Colonic mucosa (tissue), 4 donors: Measurements from ENCODE around the gene KRT39. TPM values are rescaled to one million over a fixed set of nuclear protein-coding genes. Genes with fewer than 3 reads are reported as not detected.
A peak's percentile ranks its signal among the peaks of the same experiment; 100 is the strongest.

Experiments
- DNase-seq: peaks from one replicate; pipeline ENCODE4 v3.0.0-alpha.2; 2020
- H3K27ac ChIP-seq: fragments of 200-600 bp; one replicate; pipeline ENCODE4 v1.8.0; 2021
- H3K27me3 ChIP-seq: fragments of 200-600 bp; one replicate; pipeline ENCODE4 v1.8.0; 2021
- H3K36me3 ChIP-seq: fragments of 200-600 bp; one replicate; pipeline ENCODE4 v1.8.0; 2021
- H3K4me1 ChIP-seq: fragments of 200-600 bp; one replicate; pipeline ENCODE4 v1.8.0; 2021; ENCODE audit warnings: mild to moderate bottlenecking
- H3K4me3 ChIP-seq: fragments of 200-600 bp; one replicate; pipeline ENCODE4 v1.8.0; 2021
- H3K9ac ChIP-seq, 2 donors: one replicate each; pipeline ENCODE4 v1.7.0; 2013; ENCODE audit warnings: control low read depth in 2 of 2, low read depth in 2 of 2, low read length in 2 of 2
- H3K9me3 ChIP-seq: fragments of 200-600 bp; one replicate; pipeline ENCODE4 v1.8.0; 2021
- CTCF ChIP-seq: fragments of 200-600 bp; IDR thresholded peaks from one replicate; pipeline ENCODE4 v1.8.0; 2022; ENCODE audit warnings: antibody characterized with exemption, mild to moderate bottlenecking
- intact Hi-C: fragments of 100-400 bp; cut with DNase I; formaldehyde crosslinking; loops from one replicate; pipeline ENCODE4 v1.14.1; 2022
- total RNA-seq, 2 donors: library from RNA; stranded (reverse); fragmentation: NEBNext Ultra II Directional in 1 of 2; extraction: Animal tissue kit (Norgen Biotek cat#: 25700) in 1 of 2; gene quantifications; one replicate each; pipeline ENCODE4 v1.2.1, GENCODE V29; 2021
- donor health status: healthy.
- donor health status: DM: no; HTN: no; CAD: no.
- donor health status: DM: no; HTN: no; CAD: no.

The KRT39 gene
- total RNA-seq, 2 donors from 2014 or later: not detected

GRCh38 chr17:40936976-40937375, 29.8 kb downstream of the KRT39 start:
- intact Hi-C loops: no loop called here
- Histone ChIP-seq H3K9me3 (no peaks in the 10 kb centered on the region), H3K9ac (no peak overlapping the region), H3K27ac (no peak overlapping the region), H3K4me1 (no peaks in the 10 kb centered on the region), H3K4me3 (no peak overlapping the region), H3K36me3 (no peaks in the 10 kb centered on the region), H3K27me3 (no peaks in the 10 kb centered on the region)
- TF ChIP-seq CTCF: no peak
- no peak for DNase-seq

DNA sequence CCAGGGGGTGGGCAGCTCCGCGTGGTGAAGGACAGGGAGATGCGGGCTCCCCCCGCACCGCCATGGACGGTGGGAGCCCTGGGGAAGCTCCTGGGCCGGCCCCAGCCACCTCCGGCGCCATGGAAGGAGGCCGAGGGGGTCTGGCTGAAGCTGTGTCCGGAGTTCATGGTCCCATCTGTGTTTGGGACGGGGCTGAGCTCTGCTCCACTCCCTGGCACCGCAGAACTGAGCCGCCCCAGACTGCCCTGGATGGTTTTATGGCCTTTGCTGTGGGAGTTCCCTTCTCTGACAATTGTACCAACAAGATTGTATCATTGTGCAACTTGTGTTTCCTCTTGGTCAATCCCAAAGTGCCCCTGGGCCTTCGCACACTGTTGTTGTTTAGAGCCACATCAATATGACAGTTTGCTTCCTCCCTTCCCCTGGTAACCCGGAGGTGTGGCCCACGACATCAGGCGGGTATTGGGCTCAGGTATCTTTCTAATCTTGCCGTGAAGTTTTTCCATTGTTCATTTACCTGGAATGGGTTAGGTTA, 30.2 kb downstream of the KRT39 start:
- Histone ChIP-seq H3K36me3 (no peaks in the 10 kb centered on the region), H3K4me3 (no peak overlapping the region), H3K9ac (no peak overlapping the region), H3K9me3 (no peaks in the 10 kb centered on the region), H3K27ac (no peak overlapping the region), H3K4me1 (no peaks in the 10 kb centered on the region), H3K27me3 (no peaks in the 10 kb centered on the region)
- peak; percentile 32 for DNase-seq
- intact Hi-C loops: no loop called here
- TF ChIP-seq CTCF: no peak

DNA sequence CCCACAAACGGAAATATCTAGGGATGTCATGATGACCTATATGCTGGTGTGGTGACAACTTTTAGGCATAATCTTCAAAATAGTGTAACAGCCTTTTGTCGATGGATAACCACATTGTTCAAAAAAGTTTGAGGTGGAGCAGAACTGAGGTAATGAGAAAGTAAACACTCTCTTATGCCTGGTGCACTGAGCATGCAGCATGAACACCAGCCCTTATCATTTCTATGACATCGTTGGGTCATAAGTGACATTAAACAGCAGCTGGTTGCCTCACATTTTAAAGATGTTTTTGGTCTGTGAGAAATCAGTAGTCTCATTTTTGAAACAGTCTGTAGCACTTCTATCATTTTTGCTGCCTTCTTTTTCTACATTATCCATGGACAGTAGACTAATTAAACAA, 31.1 kb downstream of the KRT39 start:
- no peak for DNase-seq
- H3K9ac ChIP-seq: no peak overlapping the region
- no peaks in the 10 kb centered on the region for H3K27me3 ChIP-seq
- no peaks in the 10 kb centered on the region for H3K9me3 ChIP-seq
- H3K4me3 ChIP-seq: no peak overlapping the region
- intact Hi-C loops: no loop called here
- H3K4me1 ChIP-seq: no peaks in the 10 kb centered on the region
- no peak overlapping the region for H3K27ac ChIP-seq
- no peaks in the 10 kb centered on the region for H3K36me3 ChIP-seq
- no peak for TF ChIP-seq CTCF

DNA sequence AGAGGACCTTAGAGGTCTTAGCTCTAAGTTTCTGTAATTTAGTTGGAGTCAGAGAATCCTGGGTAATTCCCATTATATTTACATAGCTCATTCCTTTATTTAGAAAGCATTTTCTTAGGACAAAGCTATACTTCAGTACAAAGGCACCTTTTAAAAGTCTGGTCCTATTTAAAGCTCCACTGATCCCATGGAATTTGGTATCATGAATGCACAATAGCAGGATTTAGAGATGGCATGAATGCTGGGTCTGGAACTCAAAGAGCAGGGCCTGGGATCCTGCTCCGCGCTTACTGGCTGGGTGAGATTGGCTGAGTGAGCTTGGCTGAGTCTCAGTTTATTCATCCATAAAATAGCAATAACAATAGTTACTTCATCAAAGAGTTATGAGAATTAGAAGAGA, 34.1 kb downstream of the KRT39 start:
- no peak overlapping the region for H3K9ac ChIP-seq
- no peaks in the 10 kb centered on the region for H3K4me1 ChIP-seq
- no peaks in the 10 kb centered on the region for H3K27me3 ChIP-seq
- intact Hi-C loops: no loop called here
- TF ChIP-seq CTCF: no peak
- no peaks in the 10 kb centered on the region for H3K36me3 ChIP-seq
- no peak for DNase-seq
- no peak overlapping the region for H3K27ac ChIP-seq
- H3K9me3 ChIP-seq: no peaks in the 10 kb centered on the region
- H3K4me3 ChIP-seq: no peak overlapping the region

DNA sequence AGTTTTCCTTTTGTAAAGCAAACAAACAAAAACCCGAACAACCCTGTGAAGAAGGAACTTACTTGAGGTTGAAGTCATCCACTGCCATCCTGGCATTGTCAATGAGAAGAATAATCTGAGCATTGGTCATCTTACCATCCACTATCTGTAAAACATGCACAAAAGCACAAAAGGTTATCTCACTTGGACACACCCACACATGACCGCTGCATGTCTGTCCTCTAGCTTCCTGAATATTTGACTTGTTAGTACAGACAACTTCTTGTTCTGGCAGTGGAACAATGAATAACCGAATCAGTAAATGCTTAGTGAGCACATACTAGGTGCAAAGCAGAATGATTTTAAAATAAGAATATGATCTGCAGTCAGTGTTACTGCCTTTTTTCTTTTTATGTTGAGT, 35.4 kb downstream of the KRT39 start:
- Histone ChIP-seq H3K4me1 (no peaks in the 10 kb centered on the region), H3K36me3 (no peaks in the 10 kb centered on the region), H3K9me3 (no peaks in the 10 kb centered on the region), H3K27me3 (no peaks in the 10 kb centered on the region), H3K9ac (no peak overlapping the region), H3K4me3 (no peak overlapping the region), H3K27ac (no peak overlapping the region)
- no peak for DNase-seq
- no peak for TF ChIP-seq CTCF
- intact Hi-C loops: no loop called here
